SK-N-SH (cell line): ENCODE data around the gene TXN. TPM values are rescaled to one million over a fixed set of nuclear protein-coding genes. Genes with fewer than 3 reads are reported as not detected.

Experiments used
- CTCF ChIA-PET: fragments of 300-600, 350-600 bp; formaldehyde crosslinking; extraction: SDS; loops from one replicate; lab custom pipeline; 2021; lab: Yijun Ruan, JAX
- POLR2A ChIA-PET: fragments of 350-600 bp; sonication (Branson Sonifier 250); formaldehyde crosslinking; extraction: SDS; loops from one replicate; lab custom pipeline; 2020; ENCODE audit warnings: antibody characterized with exemption, inconsistent platforms; lab: Yijun Ruan, JAX
- DNase-seq: peaks from one replicate; pipeline ENCODE4 v3.0.0; 2012
- H2AFZ ChIP-seq: fragments of 200-600 bp; sonication (generic); 2 replicates; pipeline ENCODE4 v1.8.1; 2016; ENCODE audit warnings: antibody characterized with exemption, mild to moderate bottlenecking, low read depth
- H3F3A ChIP-seq: fragments of 200-600 bp; sonication (generic); replicated peaks from 2 replicates; pipeline ENCODE3; 2016; ENCODE audit warnings: antibody characterized with exemption, mild to moderate bottlenecking; ENCODE audit not compliant: insufficient read depth
- H3K27ac ChIP-seq, 2 experiments: fragments of 200-500 bp in 1 of 2; fragments of 200-600 bp in 1 of 2; sonication (Bioruptor generic) in 1 of 2; sonication (generic), shearing (Covaris generic) in 1 of 2; 2 replicates each; pipeline versions ENCODE4 v1.5.1 to v1.6.1; 2014 to 2016; ENCODE audit warnings: low read depth in 2 of 2, inconsistent platforms in 1 of 2, low read length in 1 of 2, mild to moderate bottlenecking in 1 of 2, mixed read lengths in 1 of 2
- H3K27me3 ChIP-seq: fragments of 200-600 bp; sonication (generic), shearing (Covaris generic); 2 replicates; pipeline ENCODE4 v1.6.1; 2016; ENCODE audit warnings: mixed run types; ENCODE audit not compliant: insufficient read depth
- H3K36me3 ChIP-seq, 2 experiments: fragments of 200-500 bp in 1 of 2; fragments of 200-600 bp in 1 of 2; sonication (Bioruptor generic) in 1 of 2; sonication (generic) in 1 of 2; replicated peaks in 1 of 2; 2 replicates each; pipeline versions ENCODE3 to v1.5.1; 2014 to 2016; ENCODE audit warnings: low read length in 1 of 2, mild to moderate bottlenecking in 1 of 2; ENCODE audit not compliant: insufficient read depth in 2 of 2, control insufficient read depth in 1 of 2
- H3K4me1 ChIP-seq, 2 experiments: fragments of 200-500 bp in 1 of 2; fragments of 200-600 bp in 1 of 2; sonication (Bioruptor generic) in 1 of 2; sonication (generic), shearing (Covaris generic) in 1 of 2; 2 replicates each; pipeline versions ENCODE4 v1.5.1 to v1.6.1; 2014 to 2016; ENCODE audit warnings: low read depth in 1 of 2, low read length in 1 of 2, mixed run types in 1 of 2; ENCODE audit not compliant: insufficient read depth in 2 of 2, control insufficient read depth in 1 of 2
- H3K4me2 ChIP-seq: fragments of 200-600 bp; sonication (generic), shearing (Covaris generic); 2 replicates; pipeline ENCODE4 v1.6.1; 2017; ENCODE audit warnings: mixed run types
- H3K4me3 ChIP-seq, 2 experiments: fragments of 200-500 bp in 1 of 2; fragments of 200-600 bp in 1 of 2; sonication (Bioruptor generic) in 1 of 2; sonication (generic), shearing (Covaris generic) in 1 of 2; 2 replicates each; pipeline versions ENCODE4 v1.5.1 to v1.8.1; 2014 to 2016; ENCODE audit warnings: low read depth in 2 of 2, inconsistent platforms in 1 of 2, low read length in 1 of 2, mild to moderate bottlenecking in 1 of 2, mixed read lengths in 1 of 2, moderate library complexity in 1 of 2
- H3K79me2 ChIP-seq: fragments of 200-600 bp; sonication (generic); 2 replicates; pipeline ENCODE4 v1.8.1; 2017; ENCODE audit warnings: mild to moderate bottlenecking; ENCODE audit not compliant: insufficient read depth
- H3K9ac ChIP-seq: fragments of 200-600 bp; sonication (generic); 2 replicates; pipeline ENCODE4 v1.6.1; 2017; ENCODE audit warnings: mixed run types
- H3K9me2 ChIP-seq: fragments of 200-600 bp; sonication (generic); 2 replicates; pipeline ENCODE4 v1.6.1; 2017; ENCODE audit warnings: mixed run types
- H3K9me3 ChIP-seq: fragments of 200-600 bp; sonication (generic); 2 replicates; pipeline ENCODE4 v1.6.1; 2017; ENCODE audit warnings: mixed run types, mild to moderate bottlenecking, moderate library complexity
- H4K20me1 ChIP-seq: fragments of 200-600 bp; sonication (generic); 2 replicates; pipeline ENCODE4 v1.6.1; 2017; ENCODE audit warnings: mild to moderate bottlenecking, mixed run types; ENCODE audit not compliant: insufficient read depth
- CTCF ChIP-seq: fragments of 200-600 bp; sonication (generic); IDR thresholded peaks from 2 replicates; pipeline ENCODE4 v1.6.1; 2017; ENCODE audit warnings: antibody characterized with exemption, mild to moderate bottlenecking, moderate library complexity
- ELF1 ChIP-seq: IDR thresholded peaks from 2 replicates; pipeline ENCODE4 v1.4.0; 2012
- EP300 ChIP-seq, 2 experiments: IDR thresholded peaks; 2 replicates each; pipeline versions ENCODE4 v1.4.0 to v1.6.1; 2012; ENCODE audit warnings: borderline replicate concordance in 1 of 2, low read depth in 1 of 2, low read length in 1 of 2
- EZH2phosphoT487 ChIP-seq: fragments of 200-600 bp; sonication (generic); IDR thresholded peaks from 2 replicates; pipeline ENCODE4 v1.6.1; 2017; ENCODE audit warnings: low read depth, mixed run types, mild to moderate bottlenecking, antibody characterized with exemption, moderate library complexity, borderline replicate concordance
- GABPA ChIP-seq: IDR thresholded peaks from 2 replicates; pipeline ENCODE4 v1.4.0; 2012; ENCODE audit warnings: low read depth, mild to moderate bottlenecking
- MEF2A ChIP-seq: IDR thresholded peaks from 2 replicates; pipeline ENCODE4 v1.4.0; 2012; ENCODE audit warnings: low read depth, borderline replicate concordance
- NRF1 ChIP-seq: IDR thresholded peaks from 2 replicates; pipeline ENCODE4 v1.6.1; 2012; ENCODE audit warnings: low read depth, mild to moderate bottlenecking, low read length
- RAD21 ChIP-seq: IDR thresholded peaks from 2 replicates; pipeline ENCODE4 v1.6.1; 2012; ENCODE audit warnings: mild to moderate bottlenecking, low read length
- RCOR1 ChIP-seq: fragments of 150-350 bp; IDR thresholded peaks from 2 replicates; pipeline ENCODE4 v1.6.1; 2017; ENCODE audit warnings: antibody characterized with exemption, low read length
- REST ChIP-seq: IDR thresholded peaks from 2 replicates; pipeline ENCODE4 v1.6.1; 2012; ENCODE audit warnings: mild to moderate bottlenecking, low read depth, low read length, moderate library complexity
- SIN3A ChIP-seq: IDR thresholded peaks from 2 replicates; pipeline ENCODE4 v1.6.1; 2012; ENCODE audit warnings: low read depth, mild to moderate bottlenecking, low read length, moderate library complexity, borderline replicate concordance
- TCF12 ChIP-seq: IDR thresholded peaks from 2 replicates; pipeline ENCODE4 v1.4.0; 2012
- TEAD4 ChIP-seq: IDR thresholded peaks from 2 replicates; pipeline ENCODE4 v1.4.0; 2012; ENCODE audit warnings: mild to moderate bottlenecking, borderline replicate concordance; ENCODE audit not compliant: insufficient read depth
- USF2 ChIP-seq: fragments of 150-350 bp; IDR thresholded peaks from 2 replicates; pipeline ENCODE4 v1.6.1; 2017; ENCODE audit warnings: antibody characterized with exemption, low read length, low read depth, borderline replicate concordance
- YY1 ChIP-seq: IDR thresholded peaks from 2 replicates; pipeline ENCODE4 v1.4.0; 2012; ENCODE audit warnings: low read depth, mild to moderate bottlenecking
- ZBTB33 ChIP-seq: IDR thresholded peaks from 2 replicates; pipeline ENCODE4 v1.4.0; 2012; ENCODE audit warnings: low read depth, borderline replicate concordance
- WGBS: methylation state at CpG from one replicate; pipeline ENCODE4 v1.1.6; 2017; ENCODE audit warnings: low lambda C conversion rate; 5-methylcytosine and 5-hydroxymethylcytosine counted together
- polyA plus RNA-seq, 3 experiments: library from polyadenylated mRNA; depleted of rRNA; stranded (reverse); fragments of >200 nt; gene quantifications; 2 replicates each; pipeline ENCODE4 v1.2.3, GENCODE V29; 2012

TXN gene
- polyA plus RNA-seq, 1 of the 3 experiments (the other 2 are of a cell fraction), result 281 TPM

GRCh38 chr9:110258690-110259091 is 2.4 kb upstream of the TXN start:
- WGBS, result 93% methylated on average over 3 of the region's 3 CpGs
- Histone ChIP-seq H3K27me3 (no peaks in the 10 kb centered on the region), H3F3A (no peaks in the 10 kb centered on the region), H3K9ac (no peak overlapping the region), H2AFZ (no peak overlapping the region), H3K9me3 (no peaks in the 10 kb centered on the region), H3K36me3 (no peaks in the 10 kb centered on the region), H3K9me2 (no peaks in the 10 kb centered on the region), H3K79me2 (peaks cover 26% of the 10 kb centered on the region), H3K4me3 (no peak overlapping the region), H3K27ac (no peak overlapping the region), H3K4me2 (no peak overlapping the region), H3K4me1 (peaks cover 17 to 27% of the 10 kb centered on the region in 2 experiments; a peak in 3 of 4 replicates), H4K20me1 (peaks cover 16% of the 10 kb centered on the region)
- TF ChIP-seq RCOR1 (no peak), MEF2A (no peak), SIN3A (no peak), USF2 (no peak), EP300 (IDR thresholded peaks at IDR 0.05; ENCODE audit: borderline replicate concordance in 1 of 2, low read depth in 1 of 2, low read length in 1 of 2) (no peak), RAD21 (no peak), GABPA (no peak), CTCF (no peak), YY1 (no peak), TCF12 (no peak), REST (no peak), TEAD4 (no peak), ZBTB33 (no peak), NRF1 (no peak), EZH2phosphoT487 (no peak), ELF1 (no peak)
- ChIA-PET POLR2A (no interaction called here), CTCF (no interaction called here)
- no peak for DNase-seq
